ENCODE measurements around the gene NDUFS7. TPM values are rescaled to one million over a fixed set of nuclear protein-coding genes. Genes with fewer than 3 reads are reported as not detected.

Gene NDUFS7
- total and polyA plus RNA-seq, 9 of the 15 experiments (the other 6 are each of a cell fraction or from before 2014, with no cell fraction given), result 6.0 to 271 (median 60.6) TPM

GRCh38 chr19:1396768-1397679, 13.3 kb downstream of the NDUFS7 start (continued):
- TF ChIP-seq SFPQ (IDR thresholded peaks at IDR 0.05; ENCODE audit: low read depth, low read length) (no peak), CUX1 (CRISPR knock-in tag; IDR thresholded peaks at IDR 0.05) (no peak), RBM17 (IDR thresholded peaks at IDR 0.05; ENCODE audit: borderline replicate concordance, low read depth, low read length) (no peak), RBM34 (IDR thresholded peaks at IDR 0.05; ENCODE audit: borderline replicate concordance, insufficient read depth, low read length) (no peak), BCLAF1 (IDR thresholded peaks at IDR 0.05; ENCODE audit: borderline replicate concordance in 1 of 2, control insufficient read depth in 1 of 2, low read depth in 2 of 2, low read length in 1 of 2) (no peak), RAD51 (IDR thresholded peaks at IDR 0.05; ENCODE audit: borderline replicate concordance, low read depth) (no peak), ESRRB (CRISPR knock-in tag; IDR thresholded peaks at IDR 0.05; ENCODE audit: borderline replicate concordance) (no peak), RBM22 (IDR thresholded peaks at IDR 0.05; ENCODE audit: low read depth, low read length, poor library complexity, severe bottlenecking) (peak; percentile 37), KHSRP (IDR thresholded peaks at IDR 0.05) (no peak), RBM14 (IDR thresholded peaks at IDR 0.05; ENCODE audit: borderline replicate concordance, insufficient read depth, low read depth, low read length) (no peak), CSDE1 (IDR thresholded peaks at IDR 0.05) (no peak), GABPA (tag; conservative IDR thresholded peaks at IDR 0.05; ENCODE audit: low read depth) (no peak), FIP1L1 (IDR thresholded peaks at IDR 0.05; ENCODE audit: low read depth, low read length, poor library complexity, severe bottlenecking) (peak; percentile 60), HIVEP1 (CRISPR knock-in tag; IDR thresholded peaks at IDR 0.05) (no peak), HDAC1 (IDR thresholded peaks at IDR 0.05) (no peak)
